H1 (cell line): ENCODE measurements around the gene ZNF280B.

Experiments used
- RBBP5 ChIP-seq: IDR thresholded peaks from 2 replicates; pipeline ENCODE4 v1.7.1; 2012; ENCODE audit warnings: low read depth, mild to moderate bottlenecking, inconsistent platforms, low read length, moderate library complexity, borderline replicate concordance
- TF ChIP-seq, protein P1 (sequence below): IDR thresholded peaks from 2 replicates; pipeline ENCODE4 v1.6.1; 2011; ENCODE audit warnings: low read length, improper control_type of control experiment
- TF ChIP-seq, protein P2 (sequence below), 3 experiments: IDR thresholded peaks; 1 replicate in 2 of 3; 2 replicates in 1 of 3; pipeline versions ENCODE4 v1.5.1 to v1.6.1; 2011; ENCODE audit warnings: low read length in 3 of 3, mild to moderate bottlenecking in 3 of 3, inconsistent platforms in 2 of 3, low read depth in 1 of 3, moderate library complexity in 1 of 3; ENCODE audit not compliant: insufficient read depth in 1 of 3; ENCODE audit errors: control extremely low read depth in 1 of 3

DNA sequence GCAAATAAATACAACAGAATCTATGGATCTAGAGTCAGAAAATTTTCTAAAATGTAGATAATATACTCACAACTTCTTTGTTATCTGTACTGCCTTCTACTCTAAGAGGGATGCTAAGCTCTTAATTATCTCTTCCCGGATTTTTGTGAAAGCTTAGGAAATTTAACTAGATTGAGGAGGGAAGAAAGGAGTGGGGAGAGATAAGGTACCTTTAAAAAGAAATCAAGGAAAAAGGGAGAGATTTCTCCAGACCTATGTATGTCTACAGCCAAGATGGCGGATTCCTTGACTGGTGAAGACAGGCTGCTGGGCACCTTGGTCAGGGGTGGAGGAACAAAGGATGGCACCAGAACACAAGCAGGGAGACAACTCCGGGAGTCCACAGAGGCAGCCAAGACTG is 23.0 kb downstream of the ZNF280B start:
- TF ChIP-seq, protein P1, sequence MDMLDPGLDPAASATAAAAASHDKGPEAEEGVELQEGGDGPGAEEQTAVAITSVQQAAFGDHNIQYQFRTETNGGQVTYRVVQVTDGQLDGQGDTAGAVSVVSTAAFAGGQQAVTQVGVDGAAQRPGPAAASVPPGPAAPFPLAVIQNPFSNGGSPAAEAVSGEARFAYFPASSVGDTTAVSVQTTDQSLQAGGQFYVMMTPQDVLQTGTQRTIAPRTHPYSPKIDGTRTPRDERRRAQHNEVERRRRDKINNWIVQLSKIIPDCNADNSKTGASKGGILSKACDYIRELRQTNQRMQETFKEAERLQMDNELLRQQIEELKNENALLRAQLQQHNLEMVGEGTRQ, result no peak
- TF ChIP-seq, protein P2, sequence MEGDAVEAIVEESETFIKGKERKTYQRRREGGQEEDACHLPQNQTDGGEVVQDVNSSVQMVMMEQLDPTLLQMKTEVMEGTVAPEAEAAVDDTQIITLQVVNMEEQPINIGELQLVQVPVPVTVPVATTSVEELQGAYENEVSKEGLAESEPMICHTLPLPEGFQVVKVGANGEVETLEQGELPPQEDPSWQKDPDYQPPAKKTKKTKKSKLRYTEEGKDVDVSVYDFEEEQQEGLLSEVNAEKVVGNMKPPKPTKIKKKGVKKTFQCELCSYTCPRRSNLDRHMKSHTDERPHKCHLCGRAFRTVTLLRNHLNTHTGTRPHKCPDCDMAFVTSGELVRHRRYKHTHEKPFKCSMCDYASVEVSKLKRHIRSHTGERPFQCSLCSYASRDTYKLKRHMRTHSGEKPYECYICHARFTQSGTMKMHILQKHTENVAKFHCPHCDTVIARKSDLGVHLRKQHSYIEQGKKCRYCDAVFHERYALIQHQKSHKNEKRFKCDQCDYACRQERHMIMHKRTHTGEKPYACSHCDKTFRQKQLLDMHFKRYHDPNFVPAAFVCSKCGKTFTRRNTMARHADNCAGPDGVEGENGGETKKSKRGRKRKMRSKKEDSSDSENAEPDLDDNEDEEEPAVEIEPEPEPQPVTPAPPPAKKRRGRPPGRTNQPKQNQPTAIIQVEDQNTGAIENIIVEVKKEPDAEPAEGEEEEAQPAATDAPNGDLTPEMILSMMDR (IDR thresholded peaks at IDR 0.05; ENCODE audit: control extremely low read depth in 1 of 3, insufficient read depth in 1 of 3, low read depth in 1 of 3, low read length in 3 of 3), result no peak
- no peak for TF ChIP-seq RBBP5
